GM23338 (cell line): ENCODE data around the gene SELENOO. TPM values are rescaled to one million over a fixed set of nuclear protein-coding genes. Genes with fewer than 3 reads are reported as not detected.

Experiments used
- ATAC-seq: fragments of 200-7000 bp; cut with Tn5 transposase; 3 replicates; pipeline ENCODE4 v1.9.1; 2020
- DNase-seq: peaks from one replicate; pipeline ENCODE4 v3.0.0-alpha.2; 2015; ENCODE audit warnings: low spot score
- H2AFZ ChIP-seq: fragments of 200-600 bp; sonication (generic); 2 replicates; pipeline ENCODE4 v1.8.0; 2016; ENCODE audit warnings: antibody characterized with exemption, mild to moderate bottlenecking, moderate library complexity
- H3F3A ChIP-seq: fragments of 200-600 bp; sonication (generic); replicated peaks from 2 replicates; pipeline ENCODE4 v1.8.0; 2017; ENCODE audit warnings: antibody characterized with exemption, mixed run types, low read depth
- H3K27ac ChIP-seq: fragments of 200-600 bp; sonication (generic); 2 replicates; pipeline ENCODE4 v1.6.1; 2016; ENCODE audit warnings: low read depth
- H3K27me3 ChIP-seq: fragments of 200-600 bp; sonication (generic); 2 replicates; pipeline ENCODE4 v1.8.0; 2016; ENCODE audit warnings: mild to moderate bottlenecking, mixed run types, moderate library complexity; ENCODE audit not compliant: insufficient read depth
- H3K36me3 ChIP-seq: fragments of 200-600 bp; sonication (generic); 2 replicates; pipeline ENCODE4 v1.8.0; 2016; ENCODE audit warnings: mild to moderate bottlenecking; ENCODE audit not compliant: insufficient read depth
- H3K4me1 ChIP-seq: fragments of 200-600 bp; sonication (generic); 2 replicates; pipeline ENCODE4 v1.8.0; 2016; ENCODE audit warnings: mild to moderate bottlenecking, moderate library complexity; ENCODE audit not compliant: insufficient read depth
- H3K4me2 ChIP-seq: fragments of 200-600 bp; sonication (generic); 2 replicates; pipeline ENCODE4 v1.7.1; 2017; ENCODE audit warnings: mixed run types
- H3K4me3 ChIP-seq: fragments of 200-600 bp; sonication (generic); 2 replicates; pipeline ENCODE4 v1.6.1; 2016; ENCODE audit warnings: mixed run types
- H3K79me2 ChIP-seq: fragments of 200-600 bp; sonication (generic); replicated peaks from 2 replicates; pipeline ENCODE4 v1.8.0; 2017; ENCODE audit warnings: mild to moderate bottlenecking; ENCODE audit not compliant: insufficient read depth
- H3K9me2 ChIP-seq: fragments of 200-600 bp; sonication (generic); 2 replicates; pipeline ENCODE4 v1.8.0; 2017; ENCODE audit not compliant: insufficient read depth
- H4K20me1 ChIP-seq: fragments of 200-600 bp; sonication (generic); replicated peaks from 2 replicates; pipeline ENCODE4 v1.8.0; 2017; ENCODE audit warnings: mild to moderate bottlenecking; ENCODE audit not compliant: insufficient read depth
- H3K27ac Mint-ChIP-seq: 2 replicates; pipeline ENCODE4 v1.8.0; 2020; ENCODE audit warnings: inconsistent platforms, mild to moderate bottlenecking, moderate library complexity, mixed read lengths
- H3K27me3 Mint-ChIP-seq: 3 replicates; pipeline ENCODE4 v1.8.0; 2022; ENCODE audit warnings: low read depth, mild to moderate bottlenecking, moderate library complexity, mixed read lengths, inconsistent platforms; ENCODE audit not compliant: insufficient read depth, poor library complexity
- H3K36me3 Mint-ChIP-seq: 3 replicates; pipeline ENCODE4 v1.8.0; 2021; ENCODE audit warnings: low read depth, mild to moderate bottlenecking, inconsistent platforms, moderate library complexity, mixed read lengths
- H3K4me1 Mint-ChIP-seq: 3 replicates; pipeline ENCODE4 v1.8.0; 2020; ENCODE audit warnings: mild to moderate bottlenecking, inconsistent platforms, mixed read lengths
- H3K4me3 Mint-ChIP-seq: 3 replicates; pipeline ENCODE4 v1.8.0; 2021; ENCODE audit warnings: moderate library complexity, mild to moderate bottlenecking, inconsistent platforms, mixed read lengths
- H3K9me3 Mint-ChIP-seq: 3 replicates; pipeline ENCODE4 v1.8.0; 2020; ENCODE audit warnings: moderate library complexity, mild to moderate bottlenecking, inconsistent platforms, mixed read lengths
- CREB1 ChIP-seq: fragments of 250-450 bp; sonication (Bioruptor Pico); IDR thresholded peaks from 2 replicates; pipeline ENCODE4 v1.5.0; 2020; ENCODE audit warnings: low read depth, mild to moderate bottlenecking, moderate library complexity
- CTCF ChIP-seq, 2 experiments: fragments of 200-600 bp in 1 of 2; sonication (generic) in 1 of 2; conservative IDR thresholded peaks; 2 replicates each; pipeline versions ENCODE4 v1.5.1 to v1.6.1; 2016 to 2017; ENCODE audit warnings: antibody characterized with exemption in 2 of 2, low read depth in 2 of 2, mild to moderate bottlenecking in 2 of 2, moderate library complexity in 1 of 2
- EZH2 ChIP-seq: fragments of 200-600 bp; sonication (generic); IDR thresholded peaks from one replicate; pipeline ENCODE4 v1.8.0; 2017; ENCODE audit warnings: antibody characterized with exemption, mild to moderate bottlenecking, low read depth; ENCODE audit not compliant: unreplicated experiment
- EZH2phosphoT487 ChIP-seq: fragments of 200-600 bp; sonication (generic); IDR thresholded peaks from one replicate; pipeline ENCODE4 v1.8.1; 2018; ENCODE audit warnings: antibody characterized with exemption; ENCODE audit not compliant: unreplicated experiment
- JUNB ChIP-seq: IDR thresholded peaks from one replicate; pipeline ENCODE4 v1.6.1; 2016; ENCODE audit warnings: antibody characterized with exemption; ENCODE audit not compliant: unreplicated experiment
- POLR2AphosphoS5 ChIP-seq: IDR thresholded peaks from 2 replicates; pipeline ENCODE4 v1.6.1; 2016; ENCODE audit warnings: antibody characterized with exemption, low read depth
- STAT1 ChIP-seq: IDR thresholded peaks from one replicate; pipeline ENCODE4 v1.6.1; 2016; ENCODE audit warnings: antibody characterized with exemption; ENCODE audit not compliant: unreplicated experiment
- polyA plus RNA-seq: library from polyadenylated mRNA; unstranded; fragments of >200 nt; fragmentation: Nextera tagmentation; extraction: Ambion mirVana; gene quantifications from 2 replicates; pipeline ENCODE4 v1.2.1, GENCODE V29; 2016
- total RNA-seq: library from RNA; depleted of rRNA; stranded (reverse); fragments of >200 nt; shearing (Covaris generic); gene quantifications from 2 replicates; pipeline ENCODE4 v1.2.3, GENCODE V29; 2014
- TF ChIP-seq, protein P1 (sequence below): IDR thresholded peaks from one replicate; pipeline ENCODE4 v1.6.1; 2018; ENCODE audit warnings: antibody characterized with exemption; ENCODE audit not compliant: unreplicated experiment
- TF ChIP-seq, protein P2 (sequence below): IDR thresholded peaks from 2 replicates; pipeline ENCODE4 v1.6.1; 2016; ENCODE audit warnings: antibody characterized with exemption

SELENOO gene
- total and polyA plus RNA-seq, 2 experiments from 2014 or later = 6.8 to 21.3 TPM

GRCh38 chr22:50188356-50188755, 12.5 kb upstream of the SELENOO start (continued):
- no peak for TF ChIP-seq STAT1
- TF ChIP-seq, protein P1, sequence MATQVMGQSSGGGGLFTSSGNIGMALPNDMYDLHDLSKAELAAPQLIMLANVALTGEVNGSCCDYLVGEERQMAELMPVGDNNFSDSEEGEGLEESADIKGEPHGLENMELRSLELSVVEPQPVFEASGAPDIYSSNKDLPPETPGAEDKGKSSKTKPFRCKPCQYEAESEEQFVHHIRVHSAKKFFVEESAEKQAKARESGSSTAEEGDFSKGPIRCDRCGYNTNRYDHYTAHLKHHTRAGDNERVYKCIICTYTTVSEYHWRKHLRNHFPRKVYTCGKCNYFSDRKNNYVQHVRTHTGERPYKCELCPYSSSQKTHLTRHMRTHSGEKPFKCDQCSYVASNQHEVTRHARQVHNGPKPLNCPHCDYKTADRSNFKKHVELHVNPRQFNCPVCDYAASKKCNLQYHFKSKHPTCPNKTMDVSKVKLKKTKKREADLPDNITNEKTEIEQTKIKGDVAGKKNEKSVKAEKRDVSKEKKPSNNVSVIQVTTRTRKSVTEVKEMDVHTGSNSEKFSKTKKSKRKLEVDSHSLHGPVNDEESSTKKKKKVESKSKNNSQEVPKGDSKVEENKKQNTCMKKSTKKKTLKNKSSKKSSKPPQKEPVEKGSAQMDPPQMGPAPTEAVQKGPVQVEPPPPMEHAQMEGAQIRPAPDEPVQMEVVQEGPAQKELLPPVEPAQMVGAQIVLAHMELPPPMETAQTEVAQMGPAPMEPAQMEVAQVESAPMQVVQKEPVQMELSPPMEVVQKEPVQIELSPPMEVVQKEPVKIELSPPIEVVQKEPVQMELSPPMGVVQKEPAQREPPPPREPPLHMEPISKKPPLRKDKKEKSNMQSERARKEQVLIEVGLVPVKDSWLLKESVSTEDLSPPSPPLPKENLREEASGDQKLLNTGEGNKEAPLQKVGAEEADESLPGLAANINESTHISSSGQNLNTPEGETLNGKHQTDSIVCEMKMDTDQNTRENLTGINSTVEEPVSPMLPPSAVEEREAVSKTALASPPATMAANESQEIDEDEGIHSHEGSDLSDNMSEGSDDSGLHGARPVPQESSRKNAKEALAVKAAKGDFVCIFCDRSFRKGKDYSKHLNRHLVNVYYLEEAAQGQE = no peak
- no peak for TF ChIP-seq EZH2phosphoT487
- no peak for TF ChIP-seq CTCF (conservative IDR thresholded peaks at IDR 0.05; ENCODE audit: low read depth in 2 of 2)
- no peak for TF ChIP-seq POLR2AphosphoS5
- TF ChIP-seq JUNB = no peak

GRCh38 chr22:50189184-50189848, 11.5 kb upstream of the SELENOO start:
- Mint-ChIP-seq H3K27me3 (peaks cover 15% of the 10 kb centered on the region), H3K4me3 (no peak overlapping the region), H3K9me3 (no peaks in the 10 kb centered on the region), H3K27ac (no peak overlapping the region), H3K4me1 (peaks cover 17% of the 10 kb centered on the region), H3K36me3 (peaks cover 4% of the 10 kb centered on the region; the same call in 1 of the 3 replicates)
- DNase-seq = no peak
- ATAC-seq = no peak
- Histone ChIP-seq H3F3A (0 out of 2 replicates have a peak, but pooled peaks cover 2% of the 10 kb centered on the region), H3K4me1 (peaks cover 10% of the 10 kb centered on the region), H3K79me2 (peaks cover 44% of the 10 kb centered on the region), H4K20me1 (peaks cover 16% of the 10 kb centered on the region; the same call in 1 of the 2 replicates), H3K4me2 (no peak overlapping the region), H3K9me2 (no peaks in the 10 kb centered on the region), H3K27ac (no peak overlapping the region), H3K36me3 (no peaks in the 10 kb centered on the region), H3K27me3 (0 out of 2 replicates have a peak, but pooled peaks cover 4% of the 10 kb centered on the region), H3K4me3 (no peak overlapping the region), H2AFZ (no peak overlapping the region)
- no peak for TF ChIP-seq POLR2AphosphoS5
- TF ChIP-seq, protein P2, sequence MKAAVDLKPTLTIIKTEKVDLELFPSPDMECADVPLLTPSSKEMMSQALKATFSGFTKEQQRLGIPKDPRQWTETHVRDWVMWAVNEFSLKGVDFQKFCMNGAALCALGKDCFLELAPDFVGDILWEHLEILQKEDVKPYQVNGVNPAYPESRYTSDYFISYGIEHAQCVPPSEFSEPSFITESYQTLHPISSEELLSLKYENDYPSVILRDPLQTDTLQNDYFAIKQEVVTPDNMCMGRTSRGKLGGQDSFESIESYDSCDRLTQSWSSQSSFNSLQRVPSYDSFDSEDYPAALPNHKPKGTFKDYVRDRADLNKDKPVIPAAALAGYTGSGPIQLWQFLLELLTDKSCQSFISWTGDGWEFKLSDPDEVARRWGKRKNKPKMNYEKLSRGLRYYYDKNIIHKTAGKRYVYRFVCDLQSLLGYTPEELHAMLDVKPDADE = no peak
- no peak for TF ChIP-seq CTCF (conservative IDR thresholded peaks at IDR 0.05; ENCODE audit: low read depth in 2 of 2)
- TF ChIP-seq, protein P1 = no peak
- no peak for TF ChIP-seq STAT1
- TF ChIP-seq JUNB = no peak
- TF ChIP-seq EZH2 = no peak
- TF ChIP-seq CREB1 (CRISPR knock-in tag) = no peak
